ENCODE results near the gene MAN1A2. TPM values are rescaled to one million over a fixed set of nuclear protein-coding genes. Genes with fewer than 3 reads are reported as not detected.

The MAN1A2 gene
- total and polyA plus RNA-seq, 9 of the 15 experiments (the other 6 are each of a cell fraction or from before 2014, with no cell fraction given) = 4.2 to 38.4 (median 18.7) TPM

DNA sequence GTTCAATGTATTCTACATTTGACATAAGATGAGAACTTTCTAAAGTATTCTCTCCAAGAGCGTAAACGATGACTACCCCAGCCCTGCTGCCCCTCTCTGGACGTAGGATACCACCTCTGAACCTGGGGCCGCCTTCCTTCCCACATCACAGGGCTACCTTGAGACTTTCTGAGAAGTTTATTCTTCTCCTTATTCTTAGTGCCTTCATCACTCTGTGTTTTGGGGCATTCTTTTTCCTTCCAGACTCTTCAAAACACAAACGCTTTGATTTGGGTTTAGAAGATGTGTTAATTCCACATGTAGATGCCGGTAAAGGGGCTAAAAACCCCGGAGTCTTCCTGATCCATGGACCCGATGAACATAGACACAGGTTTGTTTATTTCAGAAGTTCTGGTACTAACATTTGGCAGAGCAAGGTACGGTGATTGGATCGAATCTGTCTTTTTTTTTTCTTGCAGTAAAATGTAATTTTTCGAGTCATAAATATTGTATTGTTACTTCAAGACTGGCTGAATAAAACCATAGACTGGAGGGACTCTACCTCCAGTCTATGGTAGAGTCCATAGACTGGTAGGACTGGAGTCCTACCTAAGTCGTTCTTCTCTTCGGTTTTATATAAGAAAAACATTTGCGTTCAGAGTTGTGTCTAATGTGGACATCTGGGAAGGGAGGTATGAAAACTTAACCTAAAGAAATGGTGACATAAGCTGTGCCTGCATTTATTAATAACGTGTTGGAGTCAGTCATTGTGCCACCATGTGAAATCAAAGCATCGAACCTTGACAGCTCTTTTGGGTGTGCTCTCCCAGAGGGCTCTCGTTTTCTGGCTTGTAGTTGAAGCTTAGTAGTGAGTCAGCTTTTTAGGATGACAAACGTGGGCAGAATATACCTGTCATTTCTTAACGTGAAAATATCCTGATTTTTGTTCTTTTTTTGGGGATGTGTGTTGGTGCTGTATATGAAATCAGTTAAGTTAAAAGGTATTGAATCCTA lies 1.2 kb downstream of the MAN1A2 start (continued):
- TF ChIP-seq, protein P1, sequence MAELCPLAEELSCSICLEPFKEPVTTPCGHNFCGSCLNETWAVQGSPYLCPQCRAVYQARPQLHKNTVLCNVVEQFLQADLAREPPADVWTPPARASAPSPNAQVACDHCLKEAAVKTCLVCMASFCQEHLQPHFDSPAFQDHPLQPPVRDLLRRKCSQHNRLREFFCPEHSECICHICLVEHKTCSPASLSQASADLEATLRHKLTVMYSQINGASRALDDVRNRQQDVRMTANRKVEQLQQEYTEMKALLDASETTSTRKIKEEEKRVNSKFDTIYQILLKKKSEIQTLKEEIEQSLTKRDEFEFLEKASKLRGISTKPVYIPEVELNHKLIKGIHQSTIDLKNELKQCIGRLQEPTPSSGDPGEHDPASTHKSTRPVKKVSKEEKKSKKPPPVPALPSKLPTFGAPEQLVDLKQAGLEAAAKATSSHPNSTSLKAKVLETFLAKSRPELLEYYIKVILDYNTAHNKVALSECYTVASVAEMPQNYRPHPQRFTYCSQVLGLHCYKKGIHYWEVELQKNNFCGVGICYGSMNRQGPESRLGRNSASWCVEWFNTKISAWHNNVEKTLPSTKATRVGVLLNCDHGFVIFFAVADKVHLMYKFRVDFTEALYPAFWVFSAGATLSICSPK (IDR thresholded peaks at IDR 0.05; ENCODE audit: borderline replicate concordance) = 0 out of 2 replicates have a peak, but pooled peaks have one; percentile 19
- TF ChIP-seq, protein P2, sequence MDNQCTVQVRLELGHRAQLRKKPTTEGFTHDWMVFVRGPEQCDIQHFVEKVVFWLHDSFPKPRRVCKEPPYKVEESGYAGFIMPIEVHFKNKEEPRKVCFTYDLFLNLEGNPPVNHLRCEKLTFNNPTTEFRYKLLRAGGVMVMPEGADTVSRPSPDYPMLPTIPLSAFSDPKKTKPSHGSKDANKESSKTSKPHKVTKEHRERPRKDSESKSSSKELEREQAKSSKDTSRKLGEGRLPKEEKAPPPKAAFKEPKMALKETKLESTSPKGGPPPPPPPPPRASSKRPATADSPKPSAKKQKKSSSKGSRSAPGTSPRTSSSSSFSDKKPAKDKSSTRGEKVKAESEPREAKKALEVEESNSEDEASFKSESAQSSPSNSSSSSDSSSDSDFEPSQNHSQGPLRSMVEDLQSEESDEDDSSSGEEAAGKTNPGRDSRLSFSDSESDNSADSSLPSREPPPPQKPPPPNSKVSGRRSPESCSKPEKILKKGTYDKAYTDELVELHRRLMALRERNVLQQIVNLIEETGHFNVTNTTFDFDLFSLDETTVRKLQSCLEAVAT (IDR thresholded peaks at IDR 0.05) = peak; percentile 33 to 40; a peak in 1 of 4 replicates
- TF ChIP-seq ZNF766 (CRISPR knock-in tag; conservative IDR thresholded peaks at IDR 0.05) = 0 out of 2 replicates have a peak, but pooled peaks have one; percentile 40
- TF ChIP-seq MAFF (IDR thresholded peaks at IDR 0.05; ENCODE audit: low read length) = peak; percentile 89
- no peak for TF ChIP-seq NCOA4 (IDR thresholded peaks at IDR 0.05; ENCODE audit: partially characterized antibody)
- TF ChIP-seq, protein P3, sequence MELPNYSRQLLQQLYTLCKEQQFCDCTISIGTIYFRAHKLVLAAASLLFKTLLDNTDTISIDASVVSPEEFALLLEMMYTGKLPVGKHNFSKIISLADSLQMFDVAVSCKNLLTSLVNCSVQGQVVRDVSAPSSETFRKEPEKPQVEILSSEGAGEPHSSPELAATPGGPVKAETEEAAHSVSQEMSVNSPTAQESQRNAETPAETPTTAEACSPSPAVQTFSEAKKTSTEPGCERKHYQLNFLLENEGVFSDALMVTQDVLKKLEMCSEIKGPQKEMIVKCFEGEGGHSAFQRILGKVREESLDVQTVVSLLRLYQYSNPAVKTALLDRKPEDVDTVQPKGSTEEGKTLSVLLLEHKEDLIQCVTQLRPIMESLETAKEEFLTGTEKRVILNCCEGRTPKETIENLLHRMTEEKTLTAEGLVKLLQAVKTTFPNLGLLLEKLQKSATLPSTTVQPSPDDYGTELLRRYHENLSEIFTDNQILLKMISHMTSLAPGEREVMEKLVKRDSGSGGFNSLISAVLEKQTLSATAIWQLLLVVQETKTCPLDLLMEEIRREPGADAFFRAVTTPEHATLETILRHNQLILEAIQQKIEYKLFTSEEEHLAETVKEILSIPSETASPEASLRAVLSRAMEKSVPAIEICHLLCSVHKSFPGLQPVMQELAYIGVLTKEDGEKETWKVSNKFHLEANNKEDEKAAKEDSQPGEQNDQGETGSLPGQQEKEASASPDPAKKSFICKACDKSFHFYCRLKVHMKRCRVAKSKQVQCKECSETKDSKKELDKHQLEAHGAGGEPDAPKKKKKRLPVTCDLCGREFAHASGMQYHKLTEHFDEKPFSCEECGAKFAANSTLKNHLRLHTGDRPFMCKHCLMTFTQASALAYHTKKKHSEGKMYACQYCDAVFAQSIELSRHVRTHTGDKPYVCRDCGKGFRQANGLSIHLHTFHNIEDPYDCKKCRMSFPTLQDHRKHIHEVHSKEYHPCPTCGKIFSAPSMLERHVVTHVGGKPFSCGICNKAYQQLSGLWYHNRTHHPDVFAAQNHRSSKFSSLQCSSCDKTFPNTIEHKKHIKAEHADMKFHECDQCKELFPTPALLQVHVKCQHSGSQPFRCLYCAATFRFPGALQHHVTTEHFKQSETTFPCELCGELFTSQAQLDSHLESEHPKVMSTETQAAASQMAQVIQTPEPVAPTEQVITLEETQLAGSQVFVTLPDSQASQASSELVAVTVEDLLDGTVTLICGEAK (IDR thresholded peaks at IDR 0.05) = 0 out of 2 replicates have a peak, but pooled peaks have one; percentile 12
- TF ChIP-seq, protein P3 (CRISPR knock-in tag; IDR thresholded peaks at IDR 0.05) = no peak
- TF ChIP-seq, protein P4, sequence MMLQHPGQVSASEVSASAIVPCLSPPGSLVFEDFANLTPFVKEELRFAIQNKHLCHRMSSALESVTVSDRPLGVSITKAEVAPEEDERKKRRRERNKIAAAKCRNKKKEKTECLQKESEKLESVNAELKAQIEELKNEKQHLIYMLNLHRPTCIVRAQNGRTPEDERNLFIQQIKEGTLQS (IDR thresholded peaks at IDR 0.05) = peak; percentile 46; the same call in 1 of the 2 replicates
- TF ChIP-seq, protein P4 (CRISPR knock-in tag; conservative IDR thresholded peaks at IDR 0.05) = no peak
- TF ChIP-seq ZNF23 (CRISPR knock-in tag; IDR thresholded peaks at IDR 0.05) = no peak
- TF ChIP-seq, protein P5, sequence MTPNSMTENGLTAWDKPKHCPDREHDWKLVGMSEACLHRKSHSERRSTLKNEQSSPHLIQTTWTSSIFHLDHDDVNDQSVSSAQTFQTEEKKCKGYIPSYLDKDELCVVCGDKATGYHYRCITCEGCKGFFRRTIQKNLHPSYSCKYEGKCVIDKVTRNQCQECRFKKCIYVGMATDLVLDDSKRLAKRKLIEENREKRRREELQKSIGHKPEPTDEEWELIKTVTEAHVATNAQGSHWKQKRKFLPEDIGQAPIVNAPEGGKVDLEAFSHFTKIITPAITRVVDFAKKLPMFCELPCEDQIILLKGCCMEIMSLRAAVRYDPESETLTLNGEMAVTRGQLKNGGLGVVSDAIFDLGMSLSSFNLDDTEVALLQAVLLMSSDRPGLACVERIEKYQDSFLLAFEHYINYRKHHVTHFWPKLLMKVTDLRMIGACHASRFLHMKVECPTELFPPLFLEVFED (CRISPR knock-in tag; conservative IDR thresholded peaks at IDR 0.05) = no peak

Measured in K562 (cell line).